ENCODE results near the gene ATP5MC2.
A peak's percentile ranks its signal among the peaks of the same experiment; 100 is the strongest.

ATP5MC2 gene

GRCh38 chr12:53631721-53632120, 44.2 kb downstream of the ATP5MC2 start:
- no peak for DNase-seq (ENCODE audit: low spot score)
- TF ChIP-seq CTCF (IDR thresholded peaks at IDR 0.05; ENCODE audit: extremely low read depth, missing control alignments) = no peak

- no peak for TF ChIP-seq CTCF (IDR thresholded peaks at IDR 0.05; ENCODE audit: extremely low read depth, missing control alignments)
- no peak for DNase-seq (ENCODE audit: low spot score)
Observed at GRCh38 chr12:53627919-53628318, 48.0 kb downstream of the ATP5MC2 start.

GRCh38 chr12:53626702-53627169, 49.1 kb downstream of the ATP5MC2 start:
- TF ChIP-seq CTCF (IDR thresholded peaks at IDR 0.05; ENCODE audit: extremely low read depth, missing control alignments) = no peak
- DNase-seq (ENCODE audit: low spot score) = no peak

GRCh38 chr12:53625946-53626701, 49.8 kb downstream of the ATP5MC2 start, which contains the start of gene ATF7:
Gene ATF7 (minus strand): TSS chr12:53626382. CDS start chr12:53601000, 25,382 bp downstream.
- DNase-seq (ENCODE audit: low spot score) = peak; percentile 93
- TF ChIP-seq CTCF (IDR thresholded peaks at IDR 0.05; ENCODE audit: extremely low read depth, missing control alignments) = no peak

- TF ChIP-seq CTCF (IDR thresholded peaks at IDR 0.05; ENCODE audit: extremely low read depth, missing control alignments) = no peak
Observed at GRCh38 chr12:53625373-53625945, 50.4 kb downstream of the ATP5MC2 start.

GRCh38 chr12:53624956-53625355, 50.9 kb downstream of the ATP5MC2 start:
- DNase-seq (ENCODE audit: low spot score) = no peak
- TF ChIP-seq CTCF (IDR thresholded peaks at IDR 0.05; ENCODE audit: extremely low read depth, missing control alignments) = no peak

More at GRCh38 chr12:53625373-53625945, 50.4 kb downstream of the ATP5MC2 start:
- DNase-seq (ENCODE audit: low spot score) = no peak

GRCh38 chr12:53624458-53624857, 51.4 kb downstream of the ATP5MC2 start:
- DNase-seq (ENCODE audit: low spot score) = no peak

More at GRCh38 chr12:53624458-53624857, 51.4 kb downstream of the ATP5MC2 start:
- no peak for TF ChIP-seq CTCF (IDR thresholded peaks at IDR 0.05; ENCODE audit: extremely low read depth, missing control alignments)
